HG03521 (cell line): ENCODE data around the gene HPCAL4.

Source experiments
- ATAC-seq: cut with Tn5 transposase; IDR thresholded peaks from one replicate; pipeline ENCODE4 v1.9.1; 2021; ENCODE audit warnings: mild to moderate bottlenecking, moderate library complexity; ENCODE audit not compliant: unreplicated experiment

The HPCAL4 gene

GRCh38 chr1:39652554-39652953, 38.7 kb downstream of the HPCAL4 start:
- ATAC-seq = no peak

- ATAC-seq = no peak
These were observed 39.1 kb downstream of the HPCAL4 start for GRCh38 chr1:39652105-39652504.

GRCh38 chr1:39650431-39650830, 40.8 kb downstream of the HPCAL4 start:
- no peak for ATAC-seq

GRCh38 chr1:39649636-39650185, 41.5 kb downstream of the HPCAL4 start:
- no peak for ATAC-seq

- ATAC-seq = no peak
These were observed 42.7 kb downstream of the HPCAL4 start for GRCh38 chr1:39648496-39648895.

GRCh38 chr1:39647247-39647646, 44.0 kb downstream of the HPCAL4 start:
- no peak for ATAC-seq

- no peak for ATAC-seq
These were observed 44.8 kb downstream of the HPCAL4 start for GRCh38 chr1:39646232-39647081.

GRCh38 chr1:39645411-39646043, 45.7 kb downstream of the HPCAL4 start:
- no peak for ATAC-seq

- ATAC-seq = no peak
These were observed 47.5 kb downstream of the HPCAL4 start for GRCh38 chr1:39643705-39644104.

GRCh38 chr1:39642796-39643195, 48.4 kb downstream of the HPCAL4 start:
- ATAC-seq = no peak

- ATAC-seq = no peak
These were observed 50.4 kb downstream of the HPCAL4 start for GRCh38 chr1:39640861-39641260.

GRCh38 chr1:39639305-39640130, 51.7 kb downstream of the HPCAL4 start, which contains the start of gene HEYL:
TSS of gene HEYL (minus strand) at chr1:39639643. CDS start at chr1:39639625, 18 bp downstream.
- ATAC-seq = no peak

- no peak for ATAC-seq
These were observed 52.3 kb downstream of the HPCAL4 start for GRCh38 chr1:39638965-39639304.

GRCh38 chr1:39637361-39637760, 53.9 kb downstream of the HPCAL4 start:
- ATAC-seq = no peak

- no peak for ATAC-seq
These were observed 55.4 kb downstream of the HPCAL4 start for GRCh38 chr1:39635871-39636210.

GRCh38 chr1:39635205-39635870, 55.9 kb downstream of the HPCAL4 start:
- no peak for ATAC-seq

GRCh38 chr1:39633422-39633821, 57.8 kb downstream of the HPCAL4 start:
- ATAC-seq = no peak

- ATAC-seq = no peak
These were observed 58.4 kb downstream of the HPCAL4 start for GRCh38 chr1:39632682-39633417.

GRCh38 chr1:39632323-39632681, 58.9 kb downstream of the HPCAL4 start:
- no peak for ATAC-seq
